GM19438 (cell line): Measurements from ENCODE around the gene SUPT20HL2.
"Not testable (repeated sequence)": the region's sequence is repeated elsewhere in the genome, so short reads cannot be mapped to it uniquely, and the experiment has no call there.

ENCODE experiments used
- ATAC-seq: cut with Tn5 transposase; IDR thresholded peaks from one replicate; pipeline ENCODE4 v1.9.1; 2021; ENCODE audit warnings: low read depth; ENCODE audit not compliant: unreplicated experiment

The SUPT20HL2 gene

DNA sequence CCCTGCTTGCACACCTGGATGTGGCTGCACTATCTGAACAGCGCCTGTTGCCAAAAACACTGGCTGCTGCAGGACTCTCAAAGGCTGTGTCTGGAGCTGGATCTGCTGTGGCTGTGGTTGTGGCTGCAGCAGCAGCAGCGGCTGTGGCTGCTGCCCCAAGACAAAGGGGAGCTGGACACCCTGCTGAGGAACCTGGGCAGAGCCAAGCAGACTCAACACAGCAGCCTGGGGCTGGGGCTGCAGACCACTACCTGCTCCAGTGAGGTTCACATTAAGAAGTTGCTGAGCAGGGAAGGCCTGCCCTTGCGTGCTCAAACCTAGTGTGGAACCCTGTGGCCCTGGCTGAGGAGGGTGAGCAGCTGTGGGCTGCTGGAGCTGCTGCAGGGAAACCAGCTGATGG is 3.0 kb downstream of the SUPT20HL2 start:
- not testable (repeated sequence) for ATAC-seq

DNA sequence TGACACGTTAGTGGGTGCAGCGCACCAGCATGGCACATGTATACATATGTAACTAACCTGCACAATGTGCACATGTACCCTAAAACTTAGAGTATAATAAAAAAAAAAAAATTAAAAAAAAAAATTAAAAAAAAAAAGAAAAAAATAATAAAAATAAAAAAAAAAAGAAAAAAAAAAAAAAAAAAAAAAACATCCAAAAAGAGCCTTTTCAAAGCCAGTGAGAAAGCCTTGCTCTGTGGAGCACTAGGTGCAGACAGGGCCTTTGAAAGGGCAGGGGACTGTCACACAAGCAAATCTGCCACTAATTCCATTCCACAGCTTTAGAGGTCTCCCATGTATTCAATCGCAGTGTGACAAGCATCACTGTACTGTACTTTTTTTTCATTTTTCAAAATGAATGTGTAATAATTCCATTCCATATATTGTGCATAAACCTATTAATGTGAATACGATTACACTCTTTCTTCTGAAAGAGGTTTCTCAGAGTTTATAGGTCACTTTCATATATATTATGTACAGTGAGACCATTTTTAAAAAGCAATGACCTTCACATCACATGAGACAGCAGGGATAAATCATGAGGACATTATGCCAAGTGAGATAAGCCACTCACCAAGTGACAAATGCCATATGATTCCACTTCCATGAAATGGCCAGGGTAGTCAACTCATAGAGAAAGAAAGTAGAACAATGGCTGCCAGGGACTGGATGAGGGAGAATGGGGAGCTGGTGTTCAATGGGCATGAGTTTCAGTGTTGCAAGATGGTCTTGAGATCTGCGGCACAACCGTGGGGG is 4.1 kb downstream of the SUPT20HL2 start:
- not testable (repeated sequence) for ATAC-seq

GRCh38 chrX:24308803-24309202 is 5.1 kb downstream of the SUPT20HL2 start:
- ATAC-seq: not testable (repeated sequence)

DNA sequence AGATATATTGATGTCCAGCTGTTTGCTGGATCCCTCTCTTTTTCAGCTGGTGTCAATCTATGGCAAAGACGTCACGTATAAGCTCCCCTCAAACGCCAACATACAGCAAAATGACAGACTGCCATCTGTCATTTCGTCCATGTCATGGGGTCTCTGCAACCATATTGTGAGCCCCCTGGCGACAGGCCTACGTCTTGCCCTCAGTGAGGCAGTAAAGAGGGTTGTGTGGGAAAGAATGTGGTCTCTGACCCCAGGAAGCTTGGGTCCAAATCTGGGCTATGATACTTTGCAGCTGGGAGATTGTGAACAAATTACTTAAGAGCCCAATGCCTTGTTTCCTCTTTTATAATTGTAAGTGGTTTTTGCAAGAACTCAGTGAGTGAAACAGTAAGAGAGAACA is 7.4 kb downstream of the SUPT20HL2 start:
- ATAC-seq: no peak

- no peak for ATAC-seq
Observed at GRCh38 chrX:24305905-24306304, 8.0 kb downstream of the SUPT20HL2 start.

DNA sequence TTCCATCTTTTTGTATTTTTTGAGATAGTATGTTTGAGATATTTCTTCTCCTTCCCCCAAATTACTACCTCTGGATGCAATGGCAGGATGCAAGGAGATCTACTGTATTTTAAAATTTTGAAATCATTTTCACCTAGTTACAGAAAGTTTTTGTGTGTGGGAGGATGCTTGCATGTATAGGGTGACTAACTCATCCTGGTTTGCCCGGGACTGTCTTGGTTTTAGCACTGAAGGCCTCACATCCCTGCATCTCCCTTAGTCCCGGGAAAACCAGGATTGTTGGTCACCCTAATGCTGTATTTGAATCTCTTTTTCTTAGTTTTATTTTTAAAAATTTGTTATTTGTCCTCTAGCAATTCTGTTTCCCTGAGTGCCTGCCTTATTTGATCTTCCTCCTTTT is 12.1 kb downstream of the SUPT20HL2 start:
- no peak for ATAC-seq

DNA sequence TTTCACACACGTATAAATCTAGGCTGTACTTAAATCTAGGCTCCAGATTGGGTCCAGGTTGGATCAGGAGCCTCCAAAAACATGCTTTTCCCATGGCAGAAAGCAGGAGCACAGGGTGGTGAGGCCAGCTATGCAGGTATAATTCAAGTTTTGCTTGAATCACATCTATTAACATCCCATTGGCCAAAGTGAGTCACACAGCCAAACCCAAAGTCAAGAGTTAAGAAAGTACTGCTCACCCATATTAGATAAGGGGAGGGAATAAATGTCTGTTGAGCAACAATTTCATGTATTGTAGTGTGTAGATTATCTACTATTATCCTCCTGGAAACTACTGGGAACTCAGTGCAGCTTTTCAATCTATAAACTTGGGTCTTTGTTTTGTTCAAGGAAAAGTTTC is 12.8 kb downstream of the SUPT20HL2 start:
- no peak for ATAC-seq

DNA sequence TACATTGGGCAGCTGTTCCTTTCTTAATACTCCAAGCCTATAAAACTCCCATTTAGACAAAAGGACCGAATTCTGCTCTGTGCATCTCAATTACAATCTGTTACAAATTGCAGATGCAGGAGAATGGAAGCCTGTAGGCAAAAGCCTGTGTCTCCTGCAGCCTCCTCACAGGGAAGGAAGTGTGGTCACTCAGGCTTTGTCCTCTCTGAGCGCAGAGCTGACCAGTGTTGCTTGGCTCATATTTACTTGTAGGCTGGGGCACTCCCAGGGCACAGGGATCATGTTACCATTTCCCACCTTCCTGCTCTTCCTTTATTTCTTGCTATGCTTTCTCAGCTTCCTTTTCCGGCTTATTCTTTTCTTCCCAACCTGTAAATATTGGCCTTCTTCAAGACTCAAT is 15.7 kb downstream of the SUPT20HL2 start:
- ATAC-seq: no peak

GRCh38 chrX:24294619-24295018 is 19.2 kb downstream of the SUPT20HL2 start:
- ATAC-seq: no peak

DNA sequence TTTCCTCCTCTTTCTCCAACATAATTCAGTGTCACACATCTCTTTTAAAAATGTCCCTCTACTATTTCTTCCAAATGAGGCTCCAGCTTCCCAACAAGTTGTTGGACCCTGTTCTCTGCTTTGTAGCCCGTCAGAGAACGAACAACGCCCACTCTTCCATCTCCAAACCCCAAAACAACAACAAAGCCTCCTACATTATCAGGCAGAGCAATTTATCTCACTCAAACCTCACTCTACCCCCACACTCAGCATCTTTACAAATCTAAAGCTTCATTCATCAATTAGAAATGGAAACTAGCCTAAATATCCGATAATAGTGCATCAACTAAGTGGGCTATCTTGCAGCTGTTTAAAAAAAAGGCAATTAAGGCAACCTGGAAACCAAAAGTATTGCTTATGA is 20.5 kb downstream of the SUPT20HL2 start:
- ATAC-seq: no peak

DNA sequence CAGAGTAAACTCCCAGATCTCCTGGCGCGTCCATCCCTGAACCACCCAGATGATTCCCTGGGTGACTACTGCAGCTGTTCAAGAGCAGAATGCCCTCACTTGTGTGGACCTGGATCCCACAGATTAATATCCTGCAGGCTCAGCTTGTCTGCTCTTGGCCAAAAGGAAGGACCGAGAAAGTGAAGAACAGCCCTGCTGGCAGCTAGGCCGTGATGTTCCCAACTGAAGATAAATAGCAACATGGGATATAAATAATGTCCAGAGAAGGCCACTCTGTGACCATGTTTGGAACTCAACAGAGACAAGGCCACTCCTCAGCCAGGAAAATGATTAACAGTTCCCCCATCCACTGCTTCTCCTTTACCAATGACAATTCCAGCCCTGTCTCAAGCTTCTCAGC is 21.5 kb downstream of the SUPT20HL2 start:
- ATAC-seq: no peak

GRCh38 chrX:24285082-24285481 is 28.8 kb downstream of the SUPT20HL2 start:
- ATAC-seq: no peak

- ATAC-seq: no peak
Observed at GRCh38 chrX:24283127-24283794, 30.6 kb downstream of the SUPT20HL2 start.

DNA sequence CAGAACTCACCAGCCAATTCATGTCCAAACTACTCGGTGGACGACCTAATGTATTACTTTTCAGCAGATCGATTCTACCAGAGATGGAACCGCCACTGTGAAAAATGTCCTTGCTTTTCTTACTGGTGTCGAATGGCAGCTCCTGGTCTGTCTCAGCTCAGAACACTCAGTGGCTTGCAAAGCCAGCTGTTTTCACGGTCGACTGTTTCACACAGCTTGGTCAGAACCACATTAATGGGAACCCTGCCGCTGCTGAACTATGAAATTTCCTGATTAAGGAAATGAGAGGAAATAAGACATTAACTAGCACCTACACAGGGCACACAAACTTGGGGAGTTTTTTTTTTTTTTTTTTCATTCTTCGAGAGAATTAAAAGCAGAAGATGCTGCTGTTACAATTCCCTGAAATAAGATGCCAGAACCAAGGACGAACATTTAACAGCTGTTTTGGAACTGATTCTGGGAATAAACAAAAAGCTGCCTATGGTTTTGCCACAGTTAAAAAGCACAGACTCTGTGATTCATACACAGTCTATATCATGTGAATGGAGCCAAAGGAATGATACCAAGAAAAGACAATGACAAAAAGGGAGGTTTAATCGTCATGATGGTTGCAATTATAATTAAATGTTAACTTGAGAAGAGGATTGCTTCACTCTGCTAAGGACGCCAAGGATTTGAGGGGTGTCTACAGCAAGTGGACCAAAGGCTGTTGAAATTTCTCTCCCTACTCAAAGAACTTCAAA is 31.3 kb downstream of the SUPT20HL2 start:
- ATAC-seq: no peak

GRCh38 chrX:24277405-24277804 is 36.5 kb downstream of the SUPT20HL2 start:
- no peak for ATAC-seq

- no peak for ATAC-seq
Observed at GRCh38 chrX:24276015-24276414, 37.9 kb downstream of the SUPT20HL2 start.

- no peak for ATAC-seq
Observed at GRCh38 chrX:24271262-24271661, 42.6 kb downstream of the SUPT20HL2 start.

DNA sequence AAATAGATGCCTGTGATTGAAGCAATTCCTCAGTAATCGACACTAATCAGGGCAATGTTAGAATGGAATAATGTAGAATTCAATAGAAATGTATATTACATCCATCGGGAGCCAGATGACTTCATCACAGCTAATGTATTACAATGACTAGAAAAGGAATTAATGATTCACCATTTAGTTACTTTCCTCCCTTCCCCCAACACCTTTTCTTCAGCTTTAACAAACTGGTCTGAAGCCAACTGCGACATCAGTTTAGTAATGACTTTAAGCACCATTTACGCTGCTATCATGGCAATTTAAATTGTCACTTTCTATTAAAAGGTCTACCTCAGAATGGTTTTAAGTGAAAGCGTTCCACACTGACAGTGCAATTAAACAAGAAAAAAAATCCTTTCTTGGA is 45.1 kb downstream of the SUPT20HL2 start:
- no peak for ATAC-seq

DNA sequence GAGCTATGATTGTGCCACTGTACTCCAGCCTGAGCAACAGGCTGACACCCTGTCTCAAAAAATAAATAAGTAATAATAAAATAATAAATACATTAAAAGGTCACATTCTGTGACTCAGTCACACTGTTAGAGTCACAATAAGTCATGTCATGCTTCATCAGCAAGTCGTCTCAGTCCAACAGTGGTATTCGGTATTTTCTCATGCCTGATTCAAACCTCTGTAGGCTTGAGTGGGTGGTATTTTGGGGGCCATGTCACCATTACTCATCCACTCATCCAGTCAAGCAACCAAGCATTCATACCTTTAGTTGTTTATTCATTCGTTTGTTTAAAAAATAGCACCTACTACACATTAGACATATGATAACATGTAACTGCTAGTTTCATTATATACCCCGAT is 46.9 kb downstream of the SUPT20HL2 start:
- ATAC-seq: no peak

GRCh38 chrX:24264383-24264782 is 49.5 kb downstream of the SUPT20HL2 start:
- no peak for ATAC-seq

GRCh38 chrX:24262309-24262708 is 51.6 kb downstream of the SUPT20HL2 start:
- no peak for ATAC-seq
